Astrocyte (in vitro differentiated cells and primary cell): ENCODE results near the gene SHROOM2.

Experiments
- EZH2 ChIP-seq: IDR thresholded peaks from 2 replicates; pipeline ENCODE4 v1.6.1; 2012; ENCODE audit warnings: mild to moderate bottlenecking, low read length, inconsistent platforms; ENCODE audit not compliant: insufficient read depth
- TF ChIP-seq, protein P1 (sequence below): IDR thresholded peaks from 2 replicates; pipeline ENCODE4 v1.5.1; 2011; ENCODE audit warnings: low read depth, mild to moderate bottlenecking, inconsistent platforms, low read length, moderate library complexity; ENCODE audit not compliant: insufficient read depth

GRCh38 chrX:9992061-9992460 is 205.8 kb downstream of the SHROOM2 start:
- TF ChIP-seq, protein P1, sequence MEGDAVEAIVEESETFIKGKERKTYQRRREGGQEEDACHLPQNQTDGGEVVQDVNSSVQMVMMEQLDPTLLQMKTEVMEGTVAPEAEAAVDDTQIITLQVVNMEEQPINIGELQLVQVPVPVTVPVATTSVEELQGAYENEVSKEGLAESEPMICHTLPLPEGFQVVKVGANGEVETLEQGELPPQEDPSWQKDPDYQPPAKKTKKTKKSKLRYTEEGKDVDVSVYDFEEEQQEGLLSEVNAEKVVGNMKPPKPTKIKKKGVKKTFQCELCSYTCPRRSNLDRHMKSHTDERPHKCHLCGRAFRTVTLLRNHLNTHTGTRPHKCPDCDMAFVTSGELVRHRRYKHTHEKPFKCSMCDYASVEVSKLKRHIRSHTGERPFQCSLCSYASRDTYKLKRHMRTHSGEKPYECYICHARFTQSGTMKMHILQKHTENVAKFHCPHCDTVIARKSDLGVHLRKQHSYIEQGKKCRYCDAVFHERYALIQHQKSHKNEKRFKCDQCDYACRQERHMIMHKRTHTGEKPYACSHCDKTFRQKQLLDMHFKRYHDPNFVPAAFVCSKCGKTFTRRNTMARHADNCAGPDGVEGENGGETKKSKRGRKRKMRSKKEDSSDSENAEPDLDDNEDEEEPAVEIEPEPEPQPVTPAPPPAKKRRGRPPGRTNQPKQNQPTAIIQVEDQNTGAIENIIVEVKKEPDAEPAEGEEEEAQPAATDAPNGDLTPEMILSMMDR, result no peak
- no peak for TF ChIP-seq EZH2
